DMS53 treated with DMSO at 0.1 percent for 48 hours (cell line): ENCODE results near the gene TRIP12.
"Not testable (repeated sequence)": the region's sequence is repeated elsewhere in the genome, so short reads cannot be mapped to it uniquely, and the experiment has no call there.

Source experiments
- DNase-seq: peaks from one replicate; lab custom pipeline; 2025; ENCODE audit not compliant: unreplicated experiment; lab: John Stamatoyannopoulos, UW

The TRIP12 gene

GRCh38 chr2:229879191-229879950, 42.4 kb downstream of the TRIP12 start:
- DNase-seq = no peak

DNA sequence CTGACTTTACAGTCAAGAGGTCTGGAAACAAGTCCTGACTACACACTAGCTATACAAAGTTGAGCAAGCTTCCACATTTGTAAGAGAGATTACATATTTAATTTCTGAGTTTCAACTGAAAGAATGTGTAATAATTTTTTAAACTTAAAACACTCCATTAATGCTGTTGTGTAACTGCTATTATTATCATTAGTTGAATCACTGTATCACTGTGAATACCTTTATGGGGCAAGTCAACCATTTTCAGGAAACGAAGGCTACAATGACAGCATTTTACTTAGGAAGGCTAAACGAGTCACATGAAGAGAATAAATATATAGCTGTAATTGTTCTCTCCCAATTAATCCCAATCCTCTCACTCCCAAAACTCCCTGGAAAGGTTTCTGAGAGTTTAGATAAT, 46.3 kb downstream of the TRIP12 start:
- no peak for DNase-seq

DNA sequence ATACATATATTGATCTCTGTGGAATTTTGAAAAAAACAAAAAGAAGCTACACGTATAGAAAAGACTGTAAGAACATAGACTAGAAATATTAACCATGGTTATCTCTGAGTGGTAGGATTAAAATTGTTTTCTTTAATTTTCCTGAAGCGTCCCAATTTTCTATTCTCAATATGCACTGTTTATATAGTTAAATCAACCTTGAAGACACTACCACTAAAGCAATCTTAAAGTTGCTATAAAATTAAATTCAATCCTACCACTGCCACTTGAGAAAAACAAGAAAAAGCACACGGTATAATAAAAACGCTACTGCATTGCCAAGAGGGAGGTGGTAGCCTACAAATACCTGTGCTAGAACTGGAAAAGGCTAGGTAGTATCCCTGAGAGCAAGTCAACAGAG, 47.2 kb downstream of the TRIP12 start:
- no peak for DNase-seq

DNA sequence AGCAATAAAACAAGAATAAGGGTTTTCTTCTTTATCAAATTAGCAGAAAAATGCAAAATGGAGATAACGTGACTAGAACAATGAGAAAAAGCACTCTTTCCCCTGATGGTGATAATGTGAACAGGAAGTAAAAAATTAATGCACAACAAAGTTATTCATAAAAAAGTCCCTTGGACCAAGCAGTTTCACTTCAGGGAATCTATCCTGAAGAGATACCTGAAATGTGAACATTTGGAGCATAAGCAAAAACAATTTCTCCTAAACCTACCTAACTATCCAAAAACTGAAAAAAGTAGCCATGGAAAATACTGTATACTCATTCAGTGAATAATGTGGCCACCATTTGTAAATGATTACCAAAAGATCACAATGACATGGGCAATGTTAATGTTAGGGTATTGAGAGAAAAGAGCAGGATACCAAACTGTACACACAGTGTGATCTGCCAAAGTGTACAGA, 48.7 kb downstream of the TRIP12 start:
- no peak for DNase-seq

GRCh38 chr2:229870903-229871656, 50.7 kb downstream of the TRIP12 start:
- DNase-seq = no peak

DNA sequence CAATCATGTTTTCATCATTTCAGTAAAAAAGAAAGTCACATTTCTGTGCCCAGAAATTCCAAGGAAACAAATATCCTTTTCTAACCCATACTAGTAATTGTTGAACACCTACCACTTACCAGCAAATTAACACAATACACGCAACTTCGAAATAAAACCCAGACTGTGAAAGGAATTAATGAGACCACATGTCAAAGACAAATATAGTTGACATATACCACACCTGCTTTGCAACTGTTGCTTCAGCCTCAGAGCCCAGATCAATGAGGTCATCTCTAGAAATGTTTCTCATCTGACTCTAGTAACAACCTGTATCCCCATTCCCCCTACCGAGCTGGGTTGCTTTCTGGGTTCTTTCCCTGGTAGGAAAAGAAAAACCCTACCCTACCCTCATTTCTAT, 52.6 kb downstream of the TRIP12 start:
- DNase-seq = no peak

DNA sequence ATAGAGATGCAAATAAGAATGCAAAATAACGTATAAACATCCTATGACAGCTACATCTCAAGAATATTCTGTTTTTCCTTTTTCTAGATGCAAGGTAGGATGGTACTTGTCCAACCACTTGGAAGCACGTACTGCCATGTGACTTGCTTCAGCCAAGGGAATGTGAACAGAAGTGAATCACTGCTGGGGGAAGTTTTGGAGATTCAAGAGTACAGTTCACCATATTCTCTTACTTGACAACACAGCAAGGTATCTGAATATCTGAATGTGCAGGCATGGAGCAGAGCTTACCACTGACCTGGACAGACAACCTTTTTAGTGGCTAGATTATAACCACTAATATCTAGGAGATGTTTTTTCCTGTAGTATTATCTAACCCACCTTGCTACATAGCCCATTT, 53.0 kb downstream of the TRIP12 start:
- DNase-seq = no peak

- no peak for DNase-seq
Measured at GRCh38 chr2:229865033-229865432, 56.8 kb downstream of the TRIP12 start.

GRCh38 chr2:229861431-229861830, 60.4 kb downstream of the TRIP12 start:
- no peak for DNase-seq

GRCh38 chr2:229860334-229860733, 61.5 kb downstream of the TRIP12 start:
- no peak for DNase-seq

DNA sequence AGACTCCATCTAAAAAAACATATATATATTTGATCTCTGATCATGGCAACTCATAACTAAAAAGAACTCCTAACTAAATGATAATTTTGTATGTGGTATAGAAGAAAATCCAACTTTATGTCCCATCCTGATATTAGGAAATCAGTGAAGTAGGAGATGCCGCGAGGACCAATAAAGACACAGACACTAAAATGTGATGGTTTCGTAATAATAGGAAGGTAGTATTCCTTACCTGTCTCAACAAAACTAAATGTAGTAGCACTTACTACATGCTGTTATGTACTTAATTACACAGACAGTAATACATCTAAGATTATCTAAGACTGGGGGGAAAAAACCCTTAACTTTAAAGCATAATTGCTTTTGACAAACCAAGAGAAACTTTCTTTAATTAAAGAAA, 63.5 kb downstream of the TRIP12 start:
- DNase-seq = no peak

- no peak for DNase-seq
Measured at GRCh38 chr2:229857634-229858033, 64.2 kb downstream of the TRIP12 start.

DNA sequence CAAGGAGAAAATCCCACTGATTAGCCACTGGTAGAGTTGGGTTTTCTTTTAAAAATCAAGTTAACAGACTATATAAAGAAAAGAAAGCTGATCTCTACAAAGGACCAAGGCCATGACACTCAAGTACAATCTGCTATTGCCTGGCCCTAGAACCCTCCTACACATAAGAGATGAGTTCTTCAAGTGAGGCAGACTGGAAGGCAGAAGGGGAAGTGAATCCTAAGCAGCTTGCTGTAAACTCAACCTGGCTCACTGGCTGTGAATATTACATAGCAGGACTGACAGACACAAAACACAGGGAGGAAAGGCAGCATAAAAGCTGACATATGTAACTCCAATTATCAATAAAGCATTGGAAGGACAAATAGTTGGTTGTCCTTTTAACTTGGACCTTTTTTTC, 65.4 kb downstream of the TRIP12 start:
- DNase-seq = no peak

GRCh38 chr2:229855116-229855515, 66.7 kb downstream of the TRIP12 start:
- DNase-seq = no peak

- no peak for DNase-seq
Measured at GRCh38 chr2:229852565-229852964, 69.2 kb downstream of the TRIP12 start.

DNA sequence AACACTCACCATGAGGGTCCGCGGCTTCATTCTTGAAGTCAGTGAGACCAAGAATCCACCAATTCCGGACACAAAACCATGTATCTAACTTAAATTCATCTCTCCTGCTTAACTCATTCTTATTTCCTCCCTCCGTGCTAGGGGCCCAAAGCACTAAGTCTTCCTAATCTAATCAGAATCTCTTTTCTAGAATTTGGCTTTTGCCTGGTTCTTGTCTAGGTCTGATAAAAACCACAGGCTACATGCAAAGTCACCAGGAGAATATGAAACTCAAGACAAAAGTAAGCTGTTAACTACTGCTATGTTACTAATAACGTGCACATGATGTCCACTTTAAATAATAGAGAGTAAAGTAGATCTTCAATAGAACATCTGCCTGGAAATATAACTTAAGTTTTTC, 69.9 kb downstream of the TRIP12 start:
- no peak for DNase-seq

DNA sequence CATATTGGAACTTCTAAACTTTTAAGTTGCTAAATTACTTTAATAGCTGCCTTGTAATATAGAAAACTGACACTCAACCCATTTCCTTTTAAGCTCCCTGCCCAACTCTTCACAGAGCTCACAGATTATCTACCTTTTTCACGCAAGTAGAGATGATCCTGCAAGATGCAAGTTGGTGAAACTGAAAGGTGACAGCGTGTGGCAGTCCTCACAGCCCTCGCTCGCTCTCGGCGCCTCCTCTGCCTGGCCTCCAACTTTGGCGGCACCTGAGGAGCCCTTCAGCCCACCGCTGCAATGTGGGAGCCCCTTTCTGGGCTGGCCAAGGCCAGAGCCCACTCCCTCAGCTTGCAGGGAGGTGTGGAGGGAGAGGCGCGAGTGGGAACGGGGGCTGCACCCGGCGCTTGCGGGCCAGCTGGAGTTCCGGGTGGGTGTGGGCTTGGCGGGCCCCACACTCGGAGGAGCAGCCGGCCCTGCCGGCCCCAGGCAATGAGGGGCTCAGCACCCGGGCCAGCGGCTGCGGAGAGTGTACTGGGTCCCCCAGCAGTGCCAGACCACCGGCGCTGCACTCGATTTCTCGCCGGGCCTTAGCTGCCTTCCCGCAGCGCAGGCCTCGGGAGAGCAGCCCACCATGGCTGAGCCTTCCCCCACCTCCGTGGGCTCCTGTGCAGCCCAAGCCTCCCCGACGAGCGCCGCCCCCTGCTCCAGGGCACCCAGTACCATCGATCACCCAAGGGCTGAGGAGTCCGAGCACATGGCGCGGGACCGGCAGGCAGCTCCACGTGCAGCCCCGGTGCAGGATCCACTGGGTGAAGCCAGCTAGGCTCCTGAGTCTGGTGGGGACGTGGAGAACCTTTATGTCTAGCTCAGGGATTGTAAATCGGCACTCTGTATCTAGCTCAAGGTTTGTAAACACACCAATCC, 71.2 kb downstream of the TRIP12 start:
- not testable (repeated sequence) for DNase-seq

DNA sequence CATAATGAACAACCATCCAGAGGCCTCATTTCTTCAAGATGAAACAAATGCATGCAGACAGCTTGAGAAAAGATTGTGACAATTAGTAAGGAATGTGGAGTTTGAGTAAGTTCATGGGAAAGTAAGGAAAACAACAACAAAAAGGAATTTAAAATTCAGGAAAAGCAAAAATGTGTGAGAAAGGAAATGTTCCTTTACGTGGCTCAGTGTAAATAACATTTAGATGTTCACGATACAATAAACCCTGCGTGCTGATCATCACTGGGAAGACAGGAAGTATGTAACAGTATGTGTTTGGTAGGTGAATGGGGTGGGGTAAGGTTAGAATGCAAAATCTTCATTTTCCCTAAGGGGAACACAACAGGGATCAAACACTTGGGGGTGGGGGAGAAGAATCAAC, 72.7 kb downstream of the TRIP12 start:
- no peak for DNase-seq

GRCh38 chr2:229843613-229844012, 78.2 kb downstream of the TRIP12 start:
- DNase-seq = no peak

GRCh38 chr2:229838729-229839128, 83.1 kb downstream of the TRIP12 start:
- no peak for DNase-seq

DNA sequence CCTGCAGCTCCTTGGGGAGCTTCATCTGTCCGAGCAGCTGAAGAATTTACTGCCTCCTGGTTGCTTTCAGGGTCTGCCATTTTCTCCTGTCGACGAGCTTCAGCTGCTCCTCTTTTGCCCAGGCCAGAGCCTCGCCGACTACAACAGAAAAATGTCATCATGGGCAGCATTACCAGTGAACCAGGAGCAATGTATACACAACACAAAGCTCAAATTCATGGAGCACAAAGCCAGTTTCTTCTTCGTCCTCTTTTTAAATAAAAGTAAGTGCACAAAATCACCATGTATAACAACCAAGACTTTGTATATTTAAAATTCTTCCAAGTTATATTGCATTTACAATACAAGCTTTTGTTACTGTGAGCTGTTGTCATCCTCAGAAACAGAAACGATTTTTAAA, 85.0 kb downstream of the TRIP12 start:
- no peak for DNase-seq
